ENCODE results near the gene SLC9B2.

GRCh38 chr4:103098756-103099440 is 22.3 kb upstream of the SLC9B2 start:
- TF ChIP-seq, protein P1, sequence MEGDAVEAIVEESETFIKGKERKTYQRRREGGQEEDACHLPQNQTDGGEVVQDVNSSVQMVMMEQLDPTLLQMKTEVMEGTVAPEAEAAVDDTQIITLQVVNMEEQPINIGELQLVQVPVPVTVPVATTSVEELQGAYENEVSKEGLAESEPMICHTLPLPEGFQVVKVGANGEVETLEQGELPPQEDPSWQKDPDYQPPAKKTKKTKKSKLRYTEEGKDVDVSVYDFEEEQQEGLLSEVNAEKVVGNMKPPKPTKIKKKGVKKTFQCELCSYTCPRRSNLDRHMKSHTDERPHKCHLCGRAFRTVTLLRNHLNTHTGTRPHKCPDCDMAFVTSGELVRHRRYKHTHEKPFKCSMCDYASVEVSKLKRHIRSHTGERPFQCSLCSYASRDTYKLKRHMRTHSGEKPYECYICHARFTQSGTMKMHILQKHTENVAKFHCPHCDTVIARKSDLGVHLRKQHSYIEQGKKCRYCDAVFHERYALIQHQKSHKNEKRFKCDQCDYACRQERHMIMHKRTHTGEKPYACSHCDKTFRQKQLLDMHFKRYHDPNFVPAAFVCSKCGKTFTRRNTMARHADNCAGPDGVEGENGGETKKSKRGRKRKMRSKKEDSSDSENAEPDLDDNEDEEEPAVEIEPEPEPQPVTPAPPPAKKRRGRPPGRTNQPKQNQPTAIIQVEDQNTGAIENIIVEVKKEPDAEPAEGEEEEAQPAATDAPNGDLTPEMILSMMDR (IDR thresholded peaks at IDR 0.05), result no peak
- no peak for TF ChIP-seq CEBPB (IDR thresholded peaks at IDR 0.05)
- no peak for TF ChIP-seq POLR2A (IDR thresholded peaks at IDR 0.05; ENCODE audit: low read length)
